GM12891 (cell line): ENCODE results near the gene ACTN4.
"Not testable (repeated sequence)": the region's sequence is repeated elsewhere in the genome, so short reads cannot be mapped to it uniquely, and the experiment has no call there.

Experiments used
- PAX5 ChIP-seq: IDR thresholded peaks from 2 replicates; pipeline ENCODE4 v1.6.1; 2011; ENCODE audit warnings: low read length, moderate library complexity, mild to moderate bottlenecking; ENCODE audit not compliant: insufficient read depth, severe bottlenecking
- POU2F2 ChIP-seq: IDR thresholded peaks from 2 replicates; pipeline ENCODE4 v1.6.1; 2011; ENCODE audit warnings: low read depth, mild to moderate bottlenecking, control low read depth, low read length, moderate library complexity

- not testable (repeated sequence) for TF ChIP-seq POU2F2, PAX5
Measured at GRCh38 chr19:38631811-38632475, 15.5 kb upstream of the ACTN4 start.
